Stimulated activated CD8-positive, alpha-beta memory T cell treated with anti-CD3 and anti-CD28 coated beads, Interleukin-12 subunit alpha, Interleukin-12 subunit beta, amount 100 ng/mL, for 1 hour (primary cell): ENCODE results near the gene CLN5.
"Not testable (repeated sequence)": the region's sequence is repeated elsewhere in the genome, so short reads cannot be mapped to it uniquely, and the experiment has no call there.

Source experiments
- DNase-seq: peaks from one replicate; pipeline ENCODE4 v3.0.0-alpha.2; 2020; ENCODE audit warnings: low read depth

CLN5 gene

DNA sequence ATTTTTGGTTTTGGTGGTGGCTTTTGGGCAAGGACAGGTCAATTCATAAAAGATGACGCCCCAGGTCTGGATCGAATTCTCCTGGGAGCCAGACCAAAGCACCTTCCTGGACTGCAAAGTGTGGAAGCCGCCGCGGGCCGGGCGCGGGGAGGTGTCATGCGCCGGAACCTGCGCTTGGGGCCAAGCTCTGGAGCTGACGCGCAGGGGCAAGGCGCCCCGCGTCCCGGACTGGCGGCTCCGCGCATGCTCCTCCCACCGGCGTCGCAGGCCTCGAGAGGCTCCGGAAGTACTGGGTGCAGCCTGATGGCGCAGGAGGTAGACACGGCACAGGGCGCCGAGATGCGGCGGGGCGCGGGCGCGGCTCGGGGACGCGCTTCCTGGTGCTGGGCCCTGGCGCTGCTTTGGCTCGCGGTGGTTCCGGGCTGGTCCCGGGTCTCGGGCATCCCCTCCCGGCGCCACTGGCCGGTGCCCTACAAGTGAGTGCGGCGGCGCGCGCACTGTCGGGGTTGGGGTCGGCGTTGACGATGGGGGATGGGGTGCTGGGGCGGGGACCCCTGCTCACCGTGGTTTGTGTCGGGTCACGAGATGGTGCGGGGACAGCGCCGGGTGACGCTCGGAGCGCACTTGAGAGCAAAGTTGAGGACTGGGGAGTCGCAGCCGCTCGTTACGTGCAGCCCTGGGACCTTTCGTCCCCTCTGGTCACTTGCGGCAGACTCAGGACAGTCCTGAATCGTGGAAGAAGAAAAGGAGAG is at the start of gene CLN5:
Gene CLN5, plus strand, starts transcription at position 286 of the 752 bp plus-strand sequence. Its CDS starts 18 bp downstream, at position 304.
- peak; percentile 88 for DNase-seq

DNA sequence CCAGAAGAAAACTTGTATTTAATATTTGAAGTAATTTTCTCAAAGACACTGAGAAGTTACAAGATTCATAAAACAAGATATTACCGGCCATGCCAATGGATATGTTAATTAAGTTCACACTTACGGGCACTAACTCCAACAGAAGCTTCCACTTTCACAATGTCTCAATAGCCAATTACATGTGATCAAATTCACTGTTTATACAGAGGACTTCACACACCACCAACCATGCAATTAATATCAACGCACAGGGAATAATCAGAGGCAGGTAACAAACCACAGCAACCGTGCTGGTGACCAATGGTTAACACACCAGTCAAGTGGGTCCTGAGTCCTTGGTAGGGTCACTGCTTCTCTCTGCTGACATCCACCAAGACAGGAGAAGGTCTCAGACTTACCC is 49.5 kb upstream of the CLN5 start:
- DNase-seq: no peak

DNA sequence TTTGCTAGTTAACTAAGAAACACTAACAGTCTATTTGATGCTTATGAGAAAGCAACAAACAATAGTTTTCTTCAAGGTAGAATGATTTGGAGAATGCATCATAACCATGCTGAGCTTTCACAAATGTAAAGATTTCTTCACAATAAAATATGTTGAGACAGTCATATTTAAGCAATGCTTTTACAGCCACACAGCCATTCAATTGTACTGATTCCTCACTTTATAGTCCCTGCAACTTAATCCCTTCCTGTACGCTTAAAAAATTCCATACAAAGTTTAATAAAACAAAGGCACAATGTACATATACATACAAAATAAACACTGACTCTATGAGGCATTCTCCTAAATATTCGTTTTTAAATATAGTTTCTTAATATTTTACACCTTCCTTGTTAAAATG is 48.2 kb upstream of the CLN5 start:
- no peak for DNase-seq

DNA sequence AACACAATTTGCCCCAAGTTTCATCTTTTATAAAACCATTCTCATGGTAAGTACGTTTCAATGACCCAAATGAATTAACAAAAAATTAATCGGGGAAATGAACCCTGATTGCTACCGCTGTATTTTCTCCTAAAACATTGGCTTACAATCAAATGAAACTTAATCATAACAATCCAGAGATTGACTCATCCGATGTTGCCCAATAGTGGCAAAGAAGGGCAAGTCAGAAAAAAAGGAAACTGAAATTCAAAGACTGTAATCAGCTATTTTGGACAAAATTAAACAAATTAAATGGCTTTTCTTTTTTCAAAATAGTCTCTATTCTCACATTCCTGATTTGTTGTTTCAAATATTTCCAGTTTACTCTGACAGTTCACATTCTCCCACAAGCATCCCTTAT is 47.4 kb upstream of the CLN5 start:
- DNase-seq: no peak

DNA sequence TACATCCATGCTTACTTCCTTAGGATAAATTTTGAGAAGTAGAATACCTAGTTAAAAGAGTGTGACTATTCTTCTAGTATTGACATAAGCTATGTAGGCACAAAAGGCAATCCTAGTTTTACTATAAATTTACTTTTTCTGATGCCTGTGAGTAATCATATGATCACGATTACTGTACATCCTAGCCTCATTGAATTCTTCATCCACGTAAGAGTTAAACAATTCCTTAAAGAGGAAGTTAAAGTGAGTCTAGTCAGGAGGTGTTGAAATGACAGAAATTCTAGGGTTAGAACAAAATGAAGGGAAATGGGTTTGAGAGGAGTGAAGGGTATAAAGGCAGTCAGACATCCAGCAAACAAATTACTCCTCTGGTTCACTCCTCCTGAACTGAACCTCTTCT is 43.7 kb upstream of the CLN5 start, which contains the start of gene ACOD1:
Gene ACOD1, plus strand, starts transcription at position 363 of the 400 bp plus-strand sequence. CDS start 48 bp downstream, outside the sequence.
- DNase-seq: no peak

DNA sequence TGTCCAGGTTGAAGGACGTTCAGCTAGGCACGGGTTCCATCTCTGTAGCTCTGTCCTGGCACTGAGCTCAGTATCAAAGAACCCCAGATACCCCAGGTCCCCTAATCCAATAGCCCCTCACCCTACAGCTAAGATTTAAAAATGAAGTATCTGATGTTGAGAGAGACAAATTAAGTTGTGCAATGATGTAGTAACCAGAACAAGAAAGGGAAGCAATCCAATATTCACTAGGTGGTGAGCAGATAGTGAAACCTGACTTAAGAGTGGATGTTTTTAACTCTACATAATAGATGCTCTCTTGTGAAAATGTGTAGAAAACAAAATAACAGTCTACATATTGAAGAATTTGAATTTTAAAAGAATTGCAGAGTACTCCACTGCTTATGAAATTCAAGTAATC is 41.8 kb upstream of the CLN5 start:
- no peak for DNase-seq

DNA sequence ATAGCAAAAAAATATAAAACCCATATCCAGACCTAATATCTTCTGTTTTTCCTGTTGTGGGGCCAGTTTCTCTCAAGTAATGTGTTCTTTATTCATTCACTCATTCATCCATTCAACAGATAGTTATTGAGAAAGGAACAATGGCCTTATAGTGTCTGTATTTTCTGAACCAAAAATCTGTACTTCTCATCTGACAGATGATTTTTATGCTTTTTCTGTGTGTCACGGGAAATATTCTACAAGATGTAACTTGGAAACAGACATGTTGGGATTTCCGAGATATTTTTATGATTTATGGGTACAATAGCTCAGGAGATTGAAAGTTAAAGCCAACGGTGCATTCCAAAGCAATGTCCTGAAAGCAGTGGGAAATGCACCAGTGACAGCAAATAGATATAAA is 37.9 kb upstream of the CLN5 start:
- DNase-seq: no peak

DNA sequence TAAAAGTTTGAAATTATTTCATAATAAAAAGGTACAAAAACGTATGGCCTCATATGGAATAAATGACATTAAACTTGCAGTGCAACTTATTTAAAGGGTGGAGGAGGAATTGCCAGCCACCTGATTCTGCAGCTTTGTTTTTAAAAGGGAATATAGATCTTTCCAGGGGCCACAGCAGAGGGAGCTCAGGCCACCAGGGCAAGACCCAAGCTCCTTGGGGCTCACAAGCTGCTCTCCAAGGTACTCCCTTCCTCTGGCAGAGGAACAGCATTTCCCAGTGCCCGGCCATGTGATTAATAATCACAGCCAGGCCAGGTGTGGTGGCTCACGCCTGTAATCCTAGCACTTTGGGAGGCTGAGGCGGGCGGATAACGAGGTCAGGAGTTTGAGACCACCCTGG is 37.3 kb upstream of the CLN5 start:
- no peak for DNase-seq

DNA sequence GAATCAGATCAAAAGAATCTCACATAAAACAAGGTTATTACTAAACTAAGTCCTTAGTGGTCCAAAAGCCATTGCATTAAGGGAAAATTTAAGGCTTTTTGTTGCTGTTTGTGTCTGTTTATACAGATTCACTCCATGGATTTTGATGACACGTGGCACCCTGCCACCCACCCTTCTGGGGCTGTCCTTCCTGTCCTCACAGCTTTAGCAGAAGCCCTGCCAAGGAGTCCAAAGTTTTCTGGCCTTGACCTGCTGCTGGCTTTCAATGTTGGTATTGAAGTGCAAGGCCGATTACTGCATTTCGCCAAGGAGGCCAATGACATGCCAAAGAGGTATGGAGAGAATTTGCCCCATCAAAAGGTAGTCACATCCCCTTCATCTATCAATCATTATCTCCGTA is 36.7 kb upstream of the CLN5 start:
- no peak for DNase-seq

DNA sequence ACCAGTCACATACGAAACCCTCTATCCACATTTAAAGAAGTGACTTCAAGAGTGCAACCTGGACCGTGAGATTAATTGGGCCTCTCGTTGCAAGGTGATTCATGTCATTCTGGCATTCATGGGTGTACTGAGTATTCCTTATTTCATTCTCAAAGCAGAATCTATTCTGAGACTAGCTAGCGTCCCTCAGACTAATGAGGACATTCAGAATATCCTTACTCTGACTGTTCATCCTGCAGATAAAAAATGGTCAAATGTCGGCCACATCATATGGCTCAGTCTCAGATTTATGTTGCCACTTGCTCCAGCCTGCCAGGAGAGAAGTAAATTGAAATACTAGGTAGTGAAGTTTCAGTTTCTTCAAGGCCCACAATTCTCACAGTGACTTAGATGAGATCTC is 36.2 kb upstream of the CLN5 start:
- no peak for DNase-seq

DNA sequence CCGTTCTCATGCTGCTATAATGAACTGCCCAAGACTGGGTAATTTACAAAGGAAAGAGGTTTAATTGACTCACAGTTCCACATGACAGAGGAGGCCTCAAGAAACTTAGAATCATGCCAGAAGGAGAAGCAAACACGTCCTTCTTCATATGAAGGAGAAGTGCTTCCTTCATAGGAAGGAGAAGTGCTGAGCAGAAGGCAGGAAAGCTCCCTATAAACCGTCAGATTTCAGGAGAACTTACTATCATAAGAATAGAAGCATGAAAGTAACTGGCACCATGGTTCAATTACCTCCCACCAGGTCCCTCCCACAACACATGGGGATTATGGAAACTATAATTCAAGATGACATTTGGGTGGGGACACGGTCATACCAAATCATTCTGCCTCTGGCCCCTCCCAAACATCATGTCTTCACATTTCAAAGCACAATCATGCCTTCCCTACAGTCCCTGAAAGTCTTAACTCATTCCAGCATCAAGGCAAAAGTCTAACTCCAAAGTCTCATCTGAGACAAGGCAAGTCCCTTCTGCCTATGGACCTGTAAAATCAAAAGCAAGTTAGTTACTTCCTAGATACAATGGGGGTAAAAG is 32.9 kb upstream of the CLN5 start:
- no peak for DNase-seq

DNA sequence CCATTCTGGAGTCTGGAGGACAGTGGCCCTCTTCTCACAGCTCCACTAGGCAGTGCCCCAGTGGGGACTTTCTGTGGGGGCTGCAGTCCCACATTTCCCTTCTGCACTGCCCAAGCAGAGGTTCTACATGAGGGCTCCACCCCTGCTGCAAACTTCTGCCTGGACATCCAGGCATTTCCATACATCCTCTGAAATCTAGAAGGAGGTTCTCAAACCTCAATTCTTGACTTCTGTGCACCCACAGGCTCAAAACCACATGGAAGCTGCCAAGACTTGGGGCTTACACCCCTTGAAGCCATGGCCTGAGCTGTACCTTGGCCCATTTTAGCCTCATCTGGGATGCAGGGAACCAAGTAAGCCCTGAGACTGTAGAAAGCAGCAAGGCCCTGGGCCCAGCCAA is 32.1 kb upstream of the CLN5 start:
- DNase-seq: not testable (repeated sequence)

DNA sequence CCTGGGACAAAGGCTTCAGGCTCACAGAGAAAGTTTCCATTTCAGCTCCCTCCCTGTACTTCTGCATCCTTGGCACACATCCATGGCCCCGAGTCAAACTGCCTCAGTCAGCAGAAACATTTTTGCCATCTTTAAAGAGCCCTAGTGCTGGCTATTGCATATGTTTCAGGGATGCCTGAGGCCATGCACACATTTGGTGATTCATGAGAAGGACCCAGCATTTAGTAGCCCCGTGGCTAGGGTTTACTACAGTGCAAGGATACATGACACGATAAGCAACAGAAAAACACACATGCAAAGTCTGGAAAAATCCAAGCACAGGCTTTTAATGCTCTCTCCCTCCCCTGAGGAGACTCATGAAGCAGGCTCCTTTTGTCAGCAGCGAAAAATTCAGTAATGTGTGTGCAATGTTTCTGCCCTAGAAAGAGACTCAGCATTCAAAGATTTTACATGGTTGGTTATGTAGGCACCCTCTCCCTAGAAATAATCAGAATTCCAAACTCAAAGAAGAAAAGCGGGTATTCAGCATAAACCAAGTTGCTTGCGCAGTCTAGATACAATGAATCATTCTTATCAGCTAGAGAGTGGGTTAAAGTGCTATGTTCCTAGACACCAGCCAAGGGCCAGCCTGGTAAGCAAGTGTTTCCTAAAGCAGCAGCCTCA is 26.0 kb upstream of the CLN5 start:
- no peak for DNase-seq

DNA sequence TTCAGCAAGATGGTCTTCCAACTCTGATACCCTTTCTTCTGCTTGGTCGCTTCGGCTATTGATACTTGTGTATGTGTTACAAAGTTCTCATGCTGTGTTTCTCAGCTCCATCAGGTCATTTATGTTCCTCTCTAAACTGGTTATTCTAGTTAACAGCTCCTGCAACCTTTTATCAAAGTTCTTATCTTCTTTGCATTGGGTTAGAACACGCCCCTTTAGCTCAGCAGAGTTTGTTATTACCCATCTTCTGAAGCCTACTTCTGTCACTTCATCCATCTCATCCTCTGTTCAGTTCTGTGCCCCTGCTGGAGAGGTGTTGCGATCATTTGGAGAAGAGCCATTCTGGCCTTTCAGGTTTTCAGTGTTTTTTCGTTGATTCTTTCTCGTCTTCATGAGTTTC is 24.9 kb upstream of the CLN5 start:
- no peak for DNase-seq

DNA sequence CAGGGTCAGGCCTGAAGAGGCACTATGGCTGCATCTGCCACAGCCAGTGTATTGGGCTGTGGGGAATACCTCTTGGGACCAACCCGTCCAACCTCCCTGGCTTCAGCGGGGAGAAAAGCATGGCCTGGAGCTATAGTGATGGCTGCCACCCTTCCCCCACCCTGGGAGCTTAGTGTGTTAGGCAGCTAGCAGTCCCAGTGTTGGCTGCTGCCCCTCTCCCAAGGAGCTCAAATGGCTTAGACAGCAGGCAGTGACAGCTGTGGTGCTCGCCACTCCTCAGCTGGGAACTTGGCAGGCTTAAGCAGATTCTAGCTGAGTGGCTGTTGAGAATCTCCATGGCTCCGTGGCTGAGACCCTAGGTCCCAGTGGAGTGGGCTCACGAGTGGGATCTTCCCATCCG is 23.8 kb upstream of the CLN5 start:
- DNase-seq: no peak

DNA sequence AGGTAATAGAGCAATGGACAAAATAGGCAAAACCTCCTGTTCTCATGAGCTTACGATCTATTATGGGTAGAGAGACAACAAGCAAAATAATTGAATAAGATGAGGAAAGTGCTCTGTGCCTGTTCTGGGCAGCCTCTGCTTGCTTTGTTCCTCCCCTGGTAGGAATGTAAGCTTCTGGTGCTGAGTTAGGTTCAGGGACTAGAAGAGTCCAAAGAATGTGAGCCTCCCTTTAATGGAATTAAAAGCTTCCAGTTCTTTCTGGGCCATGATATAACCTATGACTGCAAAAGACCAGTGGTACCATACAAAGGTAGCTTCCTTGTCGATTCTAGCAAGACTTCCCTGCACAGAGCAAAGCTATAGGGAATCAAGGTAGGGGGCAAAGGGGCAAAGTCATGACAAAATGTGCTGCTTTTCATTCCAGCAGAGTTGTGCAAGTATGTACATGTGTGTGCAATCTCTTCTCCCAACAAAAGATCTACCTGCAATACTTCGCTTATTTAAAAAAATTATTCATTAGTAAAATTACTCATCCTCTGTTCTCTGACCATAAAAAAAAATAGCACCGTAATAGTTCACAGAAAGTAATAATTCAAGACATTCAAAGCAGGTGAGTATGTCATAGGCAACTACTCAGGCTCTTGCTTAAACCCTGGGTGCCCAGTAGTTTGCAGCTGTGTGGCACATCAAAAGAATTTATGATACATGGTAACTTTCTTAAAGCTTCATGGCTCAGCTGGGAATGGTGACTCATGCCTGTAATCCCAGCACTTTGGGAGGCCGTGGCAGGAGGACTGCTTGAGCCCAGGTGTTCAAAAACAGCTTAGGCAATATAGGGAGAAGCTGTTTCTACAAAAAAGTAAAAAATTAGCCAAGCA is 22.2 kb upstream of the CLN5 start:
- DNase-seq: no peak

DNA sequence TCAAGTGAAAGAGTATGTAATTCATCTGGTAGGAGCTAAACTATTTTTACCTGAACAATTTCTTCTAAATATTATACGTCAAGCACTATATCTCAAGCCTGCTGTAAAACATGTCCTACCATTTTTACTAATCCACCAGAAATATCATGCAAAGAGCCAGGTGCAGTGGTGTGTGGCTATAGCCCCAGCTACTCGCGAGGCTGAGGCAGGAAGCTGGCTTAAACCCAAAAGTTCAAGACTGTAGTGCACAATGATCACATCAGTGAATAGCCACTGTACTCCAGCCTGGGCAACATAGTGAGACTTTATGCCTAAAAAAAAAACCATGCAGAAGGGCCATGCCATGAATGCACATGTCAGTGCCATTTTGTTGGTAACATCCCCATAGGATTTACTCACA is 20.7 kb upstream of the CLN5 start:
- DNase-seq: no peak

DNA sequence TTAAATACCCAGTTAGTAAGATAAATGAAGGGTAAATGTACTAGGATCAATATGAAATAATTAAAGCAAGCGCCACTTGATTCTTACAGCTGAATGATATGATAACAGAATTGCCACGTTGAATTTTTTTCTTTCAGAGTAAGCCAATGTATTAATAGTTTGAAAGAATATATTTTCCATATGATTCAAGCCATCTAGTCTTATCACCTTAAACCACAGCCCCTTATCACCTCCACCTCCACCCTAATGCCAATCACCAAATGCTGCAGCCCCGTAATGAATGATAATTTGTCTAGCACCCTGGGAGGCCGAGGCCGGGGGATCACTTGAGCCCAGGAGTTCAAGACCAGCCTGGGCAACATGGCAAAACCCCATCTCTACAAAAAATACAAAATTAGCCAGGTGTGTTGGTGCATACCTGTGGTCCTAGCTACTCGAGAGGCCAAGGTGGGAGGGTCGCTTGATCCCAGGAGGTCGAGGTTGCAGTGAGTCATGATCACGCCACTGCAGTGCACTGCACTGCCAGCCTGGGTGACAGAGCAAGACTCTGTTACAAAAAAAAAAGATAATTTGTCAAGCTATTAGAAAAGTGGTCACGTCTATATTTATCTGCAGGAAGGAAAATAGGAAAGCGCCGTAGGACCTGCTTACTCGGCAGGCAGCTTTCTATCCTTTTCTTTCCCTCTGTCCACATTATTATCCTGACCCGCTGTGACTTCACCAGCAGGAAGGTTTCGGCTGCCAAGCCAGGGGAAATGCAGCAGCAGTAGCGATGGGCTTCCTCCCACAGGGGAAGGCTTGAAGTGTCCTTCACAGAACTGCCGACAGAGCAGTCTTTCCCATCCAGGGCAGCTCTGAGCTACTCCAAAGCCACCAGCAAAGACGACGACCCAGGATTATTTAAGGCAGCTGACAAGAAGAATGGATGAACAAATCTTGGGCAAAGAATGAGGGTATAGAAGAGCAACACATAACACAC is 19.7 kb upstream of the CLN5 start:
- no peak for DNase-seq

DNA sequence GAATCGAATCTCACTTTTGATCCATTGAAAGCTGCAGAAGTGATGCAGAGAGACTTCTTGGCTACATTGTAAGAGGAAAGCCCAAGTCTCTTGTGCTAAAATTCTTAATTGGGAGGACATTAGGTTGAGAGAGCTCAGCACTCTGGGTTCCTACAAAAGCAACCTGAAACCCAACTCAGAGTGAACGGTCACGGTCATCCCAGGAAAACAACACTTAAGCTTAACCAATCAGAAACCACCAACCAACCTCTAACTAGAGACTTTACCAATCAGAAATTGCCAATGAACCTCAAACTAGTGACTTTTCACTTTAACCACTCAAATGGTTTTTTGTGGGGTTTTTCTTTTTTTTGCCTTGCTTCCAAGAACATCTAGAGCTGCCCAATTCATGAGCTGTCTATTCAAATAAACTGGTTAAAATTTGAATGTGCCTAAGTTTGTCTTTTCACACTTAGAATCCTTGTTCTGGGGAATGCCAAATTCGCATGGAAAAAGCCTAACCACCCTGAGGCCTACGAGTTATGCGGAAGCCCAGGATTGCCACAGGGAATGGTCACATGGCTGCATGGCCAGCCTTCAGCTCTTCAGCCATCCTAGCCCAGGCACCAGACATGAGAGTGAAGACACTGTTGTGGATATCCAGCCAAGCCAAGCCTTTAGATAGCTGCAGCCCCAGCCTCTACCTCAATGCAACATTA is 17.8 kb upstream of the CLN5 start:
- DNase-seq: no peak

DNA sequence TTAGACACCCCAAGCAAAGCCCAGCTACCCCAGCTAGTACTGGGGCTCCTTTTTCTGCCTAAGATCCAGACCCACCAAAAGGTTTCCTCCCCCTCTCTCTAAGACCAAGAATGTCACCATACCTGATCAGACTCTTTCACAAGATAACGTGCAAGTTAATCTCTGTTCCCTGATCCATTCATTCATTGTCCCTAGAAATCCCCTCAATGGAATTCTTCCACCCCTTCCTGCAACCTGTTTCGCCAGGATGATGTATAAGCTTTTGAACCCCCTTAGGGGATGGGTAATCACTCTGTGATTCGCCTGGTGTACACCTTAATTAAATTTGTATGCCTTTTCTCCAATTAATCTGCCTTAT is 17.3 kb upstream of the CLN5 start:
- no peak for DNase-seq

DNA sequence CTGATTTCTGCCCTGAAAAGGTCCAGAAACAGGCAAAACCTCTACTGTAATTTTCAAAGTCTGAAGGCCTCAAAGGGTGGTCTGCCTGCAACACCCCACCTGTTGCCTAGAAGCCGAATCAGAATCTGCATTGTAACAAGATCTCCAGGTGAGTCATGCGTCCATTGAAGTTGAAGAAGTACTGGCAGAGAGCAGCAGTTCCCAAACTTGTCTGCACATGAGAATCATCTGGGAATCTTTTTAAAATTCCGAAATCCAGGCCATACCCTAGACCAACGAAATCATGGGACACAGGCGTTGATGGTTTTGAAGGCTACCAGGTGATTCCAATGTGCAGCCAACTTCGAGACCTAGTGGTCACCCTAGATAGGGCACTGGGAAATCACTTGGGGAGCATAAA is 16.0 kb upstream of the CLN5 start:
- no peak for DNase-seq
